GM06990 (cell line): Measurements from ENCODE around the gene PDZRN3.

Source experiments
- DNase-seq: peaks from one replicate; pipeline ENCODE4 v3.0.0-alpha.2; 2011; ENCODE audit not compliant: insufficient read length; ENCODE audit errors: extremely low read depth
- H3K27me3 ChIP-seq: replicated peaks from 2 replicates; pipeline ENCODE4 v1.6.0; 2011; ENCODE audit warnings: low read length; ENCODE audit not compliant: control insufficient read depth, insufficient read depth
- H3K36me3 ChIP-seq: 2 replicates; pipeline ENCODE4 v1.5.1; 2011; ENCODE audit warnings: low read length; ENCODE audit not compliant: control insufficient read depth, insufficient read depth
- H3K4me3 ChIP-seq: replicated peaks from 2 replicates; pipeline ENCODE4 v1.5.1; 2011; ENCODE audit warnings: low read depth, mild to moderate bottlenecking, control low read depth, low read length
- TF ChIP-seq, protein P1 (sequence below): IDR thresholded peaks from 2 replicates; pipeline ENCODE4 v1.5.1; 2011; ENCODE audit warnings: low read length, control low read depth, mild to moderate bottlenecking, inconsistent platforms; ENCODE audit not compliant: insufficient read depth, poor library complexity, severe bottlenecking

Gene PDZRN3

DNA sequence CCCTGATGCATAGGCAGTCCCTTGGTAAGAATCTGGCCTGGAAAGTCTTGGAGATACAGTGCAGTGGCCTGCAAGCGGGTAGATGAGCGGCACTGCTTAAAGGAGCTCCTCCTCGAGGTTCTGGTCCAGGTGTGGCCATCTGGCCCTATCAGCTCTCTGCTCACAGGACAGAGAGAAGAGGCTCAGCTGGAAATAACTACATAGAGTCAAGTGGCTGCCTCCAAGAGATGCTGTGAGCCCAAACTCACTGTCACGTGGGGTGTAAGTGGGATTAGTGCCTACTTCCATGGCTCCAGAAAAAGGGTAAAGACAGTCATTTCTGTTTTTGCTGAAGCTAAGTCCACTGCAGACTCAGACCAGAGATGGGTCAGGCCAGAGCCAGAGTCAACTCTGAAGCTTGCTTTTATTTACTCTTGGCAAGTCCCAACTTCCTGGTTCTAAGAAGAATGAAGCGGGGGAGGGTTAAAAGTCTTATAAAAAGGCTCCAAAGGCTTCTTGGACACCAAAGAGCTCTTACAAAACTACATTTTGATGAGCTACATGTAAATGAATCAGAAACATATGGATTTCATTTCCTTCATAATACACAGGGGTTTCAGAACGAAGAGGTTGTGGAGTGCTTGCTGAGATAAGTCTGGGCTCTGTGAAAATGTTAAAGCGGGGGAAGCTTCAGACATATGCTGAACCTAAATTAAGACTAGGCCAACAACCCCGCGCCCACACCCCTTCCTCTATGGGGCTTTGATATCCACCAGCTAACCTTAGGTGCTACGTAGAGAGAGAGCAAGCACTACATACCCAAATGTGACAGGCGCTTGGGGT is 77.1 kb downstream of the PDZRN3 start:
- no peak overlapping the region for H3K4me3 ChIP-seq
- DNase-seq = no peak
- H3K27me3 ChIP-seq = no peaks in the 10 kb centered on the region; the same call in 1 of the 2 replicates
- H3K36me3 ChIP-seq = no peaks in the 10 kb centered on the region
- TF ChIP-seq, protein P1, sequence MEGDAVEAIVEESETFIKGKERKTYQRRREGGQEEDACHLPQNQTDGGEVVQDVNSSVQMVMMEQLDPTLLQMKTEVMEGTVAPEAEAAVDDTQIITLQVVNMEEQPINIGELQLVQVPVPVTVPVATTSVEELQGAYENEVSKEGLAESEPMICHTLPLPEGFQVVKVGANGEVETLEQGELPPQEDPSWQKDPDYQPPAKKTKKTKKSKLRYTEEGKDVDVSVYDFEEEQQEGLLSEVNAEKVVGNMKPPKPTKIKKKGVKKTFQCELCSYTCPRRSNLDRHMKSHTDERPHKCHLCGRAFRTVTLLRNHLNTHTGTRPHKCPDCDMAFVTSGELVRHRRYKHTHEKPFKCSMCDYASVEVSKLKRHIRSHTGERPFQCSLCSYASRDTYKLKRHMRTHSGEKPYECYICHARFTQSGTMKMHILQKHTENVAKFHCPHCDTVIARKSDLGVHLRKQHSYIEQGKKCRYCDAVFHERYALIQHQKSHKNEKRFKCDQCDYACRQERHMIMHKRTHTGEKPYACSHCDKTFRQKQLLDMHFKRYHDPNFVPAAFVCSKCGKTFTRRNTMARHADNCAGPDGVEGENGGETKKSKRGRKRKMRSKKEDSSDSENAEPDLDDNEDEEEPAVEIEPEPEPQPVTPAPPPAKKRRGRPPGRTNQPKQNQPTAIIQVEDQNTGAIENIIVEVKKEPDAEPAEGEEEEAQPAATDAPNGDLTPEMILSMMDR = no peak

DNA sequence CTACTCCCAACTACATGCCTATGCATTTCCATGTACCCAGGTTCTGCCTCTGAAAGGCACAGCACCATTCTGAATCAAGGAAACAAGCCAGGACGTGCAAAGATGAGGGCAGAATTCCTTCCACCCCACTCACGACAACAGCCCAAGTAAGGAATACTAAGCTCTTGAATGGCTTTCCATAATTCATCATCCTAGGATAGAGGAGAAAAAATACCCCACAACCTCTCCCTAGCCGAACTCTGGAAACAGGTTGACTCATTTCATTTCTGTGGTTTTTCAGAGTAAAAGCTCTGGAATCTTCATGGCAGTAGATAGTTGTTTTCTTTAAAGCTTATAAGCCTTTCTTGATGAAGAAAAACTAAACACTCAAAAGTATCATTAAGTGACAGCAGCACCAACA is 77.8 kb downstream of the PDZRN3 start:
- Histone ChIP-seq H3K36me3 (no peaks in the 10 kb centered on the region), H3K4me3 (no peak overlapping the region), H3K27me3 (no peaks in the 10 kb centered on the region; the same call in 1 of the 2 replicates)
- no peak for DNase-seq
- TF ChIP-seq, protein P1 = no peak

DNA sequence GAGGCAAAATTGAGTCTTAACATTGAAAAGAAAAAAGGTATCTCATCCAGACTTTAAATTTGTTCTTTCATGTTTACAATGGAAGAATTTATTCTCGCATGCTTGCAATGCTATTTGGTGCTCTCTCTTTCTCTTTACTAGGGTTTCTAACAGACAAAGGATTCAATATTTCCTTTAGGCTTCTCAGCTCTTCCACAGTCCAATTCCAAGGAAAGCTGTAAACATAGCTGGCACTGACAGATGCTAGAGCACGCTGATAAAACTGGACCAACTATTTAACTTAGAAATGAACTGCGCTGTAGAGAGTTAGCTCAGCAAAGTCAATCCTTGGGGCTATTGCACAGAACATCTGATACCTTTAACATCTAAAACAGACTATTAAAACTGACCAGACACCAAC is 81.3 kb downstream of the PDZRN3 start:
- no peaks in the 10 kb centered on the region for H3K36me3 ChIP-seq
- H3K27me3 ChIP-seq = no peaks in the 10 kb centered on the region; the same call in none of the 2 replicates
- TF ChIP-seq, protein P1 = no peak
- H3K4me3 ChIP-seq = no peak overlapping the region
- DNase-seq = no peak

DNA sequence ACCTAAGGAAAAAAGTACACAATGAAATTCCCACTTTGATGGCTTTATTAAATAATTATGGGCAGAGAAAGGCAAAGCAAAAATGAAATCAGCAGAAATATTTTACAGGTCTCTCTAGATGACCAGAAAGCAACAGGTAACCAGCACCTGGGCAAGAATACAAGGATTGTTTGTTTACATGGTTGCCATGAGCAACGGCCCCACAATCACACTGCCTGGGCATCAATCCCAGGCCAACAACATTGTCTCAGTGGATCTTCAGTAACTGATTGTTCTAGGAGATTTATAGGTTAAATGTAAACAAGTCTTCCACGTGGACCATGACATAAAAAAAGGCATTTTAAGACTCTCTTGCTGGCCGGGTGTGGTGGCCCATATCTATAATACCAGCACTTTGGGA is 82.6 kb downstream of the PDZRN3 start:
- no peak for DNase-seq
- H3K4me3 ChIP-seq = no peak overlapping the region
- H3K36me3 ChIP-seq = no peaks in the 10 kb centered on the region
- TF ChIP-seq, protein P1 = no peak
- no peaks in the 10 kb centered on the region; the same call in none of the 2 replicates for H3K27me3 ChIP-seq

DNA sequence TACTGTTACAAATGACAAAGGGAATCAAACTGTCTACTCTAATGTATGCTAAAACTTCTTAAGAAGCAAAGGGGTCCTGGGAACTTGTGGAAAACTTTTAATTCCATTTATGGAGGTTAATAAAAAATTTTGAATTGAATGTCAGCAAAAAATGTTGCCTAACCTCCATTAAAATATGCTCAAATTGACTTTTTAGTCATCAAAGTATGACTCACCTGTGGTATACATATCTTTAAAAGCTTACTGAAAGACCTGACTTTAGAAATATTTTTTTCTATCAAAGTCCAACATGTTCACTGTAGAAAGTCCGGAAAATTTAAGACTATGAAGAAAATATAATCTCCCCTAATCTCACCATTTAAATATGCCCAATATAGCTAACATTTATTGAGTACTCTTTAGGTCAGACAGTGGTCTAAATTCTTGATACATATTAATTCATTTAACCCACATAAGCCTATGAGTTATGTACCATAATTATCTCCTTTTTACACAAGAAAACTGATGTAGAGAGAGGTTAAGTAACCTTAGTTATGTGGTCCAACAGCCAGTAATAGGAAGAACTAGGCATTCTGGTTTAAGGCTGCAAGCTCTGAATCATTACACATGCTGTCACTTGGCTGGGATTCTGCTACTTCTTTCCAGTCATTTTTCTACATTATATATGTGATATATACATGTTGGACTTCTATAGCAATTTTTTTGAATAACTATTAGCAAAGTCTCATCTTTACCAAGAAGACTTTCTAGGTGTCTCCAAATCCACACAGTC is 83.6 kb downstream of the PDZRN3 start:
- no peak for DNase-seq
- Histone ChIP-seq H3K27me3 (no peaks in the 10 kb centered on the region; the same call in none of the 2 replicates), H3K36me3 (no peaks in the 10 kb centered on the region), H3K4me3 (no peak overlapping the region)
- TF ChIP-seq, protein P1 = no peak
